DND-41 (cell line): Measurements from ENCODE around the gene CSNK1A1.

Source experiments
- ATAC-seq: fragments of 200-7000 bp; cut with Tn5 transposase; 3 replicates; pipeline ENCODE4 v1.9.1; 2021; ENCODE audit warnings: low read depth; ENCODE audit not compliant: insufficient read depth
- DNase-seq: peaks from one replicate; pipeline ENCODE4 v3.0.0-alpha.2; 2020
- H2AFZ ChIP-seq: 2 replicates; pipeline ENCODE4 v1.6.0; 2012; ENCODE audit warnings: low read depth, low read length
- H3K27ac ChIP-seq: 2 replicates; pipeline ENCODE4 v1.5.1; 2012; ENCODE audit warnings: low read length, inconsistent platforms
- H3K27me3 ChIP-seq: fragments of 200-600 bp; sonication (generic); 2 replicates; pipeline ENCODE4 v1.6.0; 2012; ENCODE audit warnings: low read length, mild to moderate bottlenecking, inconsistent platforms; ENCODE audit not compliant: insufficient read depth, poor library complexity
- H3K36me3 ChIP-seq: 2 replicates; pipeline ENCODE4 v1.5.1; 2012; ENCODE audit warnings: low read length, inconsistent platforms; ENCODE audit not compliant: insufficient read depth
- H3K4me1 ChIP-seq: 2 replicates; pipeline ENCODE4 v1.5.1; 2012; ENCODE audit warnings: mild to moderate bottlenecking, low read length; ENCODE audit not compliant: insufficient read depth
- H3K4me2 ChIP-seq: 2 replicates; pipeline ENCODE4 v1.6.0; 2012; ENCODE audit warnings: mild to moderate bottlenecking, moderate library complexity, low read length, inconsistent platforms; ENCODE audit not compliant: insufficient read depth
- H3K4me3 ChIP-seq, 2 experiments: fragments of 200-600 bp in 1 of 2; shearing (Covaris generic) in 1 of 2; 2 replicates each; pipeline ENCODE4 v1.5.1; 2012 to 2016; ENCODE audit warnings: inconsistent platforms in 2 of 2, low read length in 2 of 2, mild to moderate bottlenecking in 2 of 2, low read depth in 1 of 2, moderate library complexity in 1 of 2
- H3K79me2 ChIP-seq: 2 replicates; pipeline ENCODE4 v1.6.0; 2012; ENCODE audit warnings: low read length, inconsistent platforms; ENCODE audit not compliant: insufficient read depth
- H3K9ac ChIP-seq: 2 replicates; pipeline ENCODE4 v1.6.0; 2012; ENCODE audit warnings: low read depth, mild to moderate bottlenecking, inconsistent platforms, low read length, moderate library complexity
- H3K9me3 ChIP-seq: 2 replicates; pipeline ENCODE4 v1.5.1; 2012; ENCODE audit warnings: low read length, moderate library complexity, mild to moderate bottlenecking, inconsistent platforms; ENCODE audit not compliant: insufficient read depth, severe bottlenecking
- H4K20me1 ChIP-seq: 2 replicates; pipeline ENCODE4 v1.6.0; 2012; ENCODE audit warnings: low read length; ENCODE audit not compliant: insufficient read depth
- CTCF ChIP-seq: IDR thresholded peaks from 2 replicates; pipeline ENCODE4 v1.5.1; 2012; ENCODE audit warnings: borderline replicate concordance, low read length, moderate library complexity, mild to moderate bottlenecking; ENCODE audit not compliant: poor library complexity, severe bottlenecking; ENCODE audit errors: extremely low read depth
- EZH2 ChIP-seq: IDR thresholded peaks from 3 replicates; pipeline ENCODE4 v1.6.1; 2012; ENCODE audit warnings: borderline replicate concordance, low read depth, mild to moderate bottlenecking, moderate library complexity, low read length, inconsistent platforms; ENCODE audit not compliant: severe bottlenecking

CSNK1A1 gene

GRCh38 chr5:149455889-149456409, 95.3 kb downstream of the CSNK1A1 start:
- no peak overlapping the region for H3K4me3 ChIP-seq
- ATAC-seq, result peak; percentile 65
- no peak for DNase-seq

DNA sequence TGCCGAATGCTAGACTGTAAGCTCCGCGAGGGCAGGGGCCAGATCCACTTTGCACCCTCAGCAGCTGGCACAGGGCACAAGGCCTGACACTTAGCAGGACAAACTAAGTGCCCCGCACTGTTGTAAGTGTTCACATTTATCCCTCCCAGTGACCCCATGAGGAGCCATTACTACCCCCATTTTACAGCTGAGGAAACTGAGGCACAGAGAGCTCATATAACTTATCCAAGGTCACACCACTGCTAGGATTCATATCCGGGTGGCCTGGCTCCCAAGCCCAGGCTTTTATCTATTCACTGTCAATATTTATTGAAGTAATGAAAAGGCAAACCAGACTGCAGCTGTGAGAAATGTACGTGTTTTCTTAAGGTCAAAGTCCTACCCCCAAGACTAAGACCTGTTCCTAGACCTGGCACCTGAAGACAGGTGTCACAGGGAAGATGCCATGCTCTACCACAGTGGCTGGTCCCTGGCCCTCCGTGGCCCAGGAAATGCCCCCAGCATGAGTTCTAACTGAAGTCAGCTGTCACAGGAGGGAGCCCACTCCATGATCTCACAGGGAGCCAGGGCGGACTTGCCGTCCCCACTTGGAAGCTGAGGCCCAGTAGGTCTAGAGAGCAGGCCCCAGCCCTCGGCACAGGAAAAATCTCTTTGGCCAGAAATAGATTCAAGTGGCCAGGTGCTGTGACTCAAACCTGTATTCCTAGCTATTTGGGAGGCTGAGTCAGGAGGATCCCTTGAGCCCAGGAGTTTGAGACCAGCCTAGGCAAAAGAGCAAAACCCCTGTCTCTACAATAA, 97.4 kb downstream of the CSNK1A1 start:
- H3K4me2 ChIP-seq, result no peak overlapping the region
- H3K27ac ChIP-seq, result no peak overlapping the region
- DNase-seq, result no peak
- H3K4me3 ChIP-seq, result no peak overlapping the region
- no peak for ATAC-seq
- TF ChIP-seq EZH2 (no peak), CTCF (no peak)
- H2AFZ ChIP-seq, result no peak overlapping the region
- H3K4me1 ChIP-seq, result no peaks in the 10 kb centered on the region
- H3K9ac ChIP-seq, result no peak overlapping the region
- no peaks in the 10 kb centered on the region; the same call in 1 of the 2 replicates for H4K20me1 ChIP-seq
- H3K79me2 ChIP-seq, result no peaks in the 10 kb centered on the region
- no peaks in the 10 kb centered on the region for H3K9me3 ChIP-seq
- no peaks in the 10 kb centered on the region for H3K27me3 ChIP-seq
- no peaks in the 10 kb centered on the region for H3K36me3 ChIP-seq

More at GRCh38 chr5:149455889-149456409, 95.3 kb downstream of the CSNK1A1 start:
- H3K9ac ChIP-seq, result no peak overlapping the region
- no peak overlapping the region for H3K4me2 ChIP-seq
- no peak overlapping the region for H3K27ac ChIP-seq
- no peaks in the 10 kb centered on the region for H3K4me1 ChIP-seq
- H4K20me1 ChIP-seq, result no peaks in the 10 kb centered on the region; the same call in 1 of the 2 replicates
- TF ChIP-seq CTCF, result no peak
- no peak for TF ChIP-seq EZH2
- no peaks in the 10 kb centered on the region for H3K79me2 ChIP-seq
- no peak overlapping the region for H2AFZ ChIP-seq
- no peaks in the 10 kb centered on the region for H3K27me3 ChIP-seq
- H3K36me3 ChIP-seq, result no peaks in the 10 kb centered on the region
- no peaks in the 10 kb centered on the region for H3K9me3 ChIP-seq

GRCh38 chr5:149452665-149453617, 98.3 kb downstream of the CSNK1A1 start:
- ATAC-seq (no peak), DNase-seq (no peak)
- no peak overlapping the region for H2AFZ ChIP-seq
- H3K4me2 ChIP-seq, result no peak overlapping the region
- H3K4me1 ChIP-seq, result no peaks in the 10 kb centered on the region
- no peak overlapping the region for H3K9ac ChIP-seq
- no peaks in the 10 kb centered on the region for H3K79me2 ChIP-seq
- H3K9me3 ChIP-seq, result no peaks in the 10 kb centered on the region
- H4K20me1 ChIP-seq, result no peaks in the 10 kb centered on the region; the same call in 1 of the 2 replicates
- no peak overlapping the region for H3K4me3 ChIP-seq
- no peaks in the 10 kb centered on the region for H3K27me3 ChIP-seq
- no peak for TF ChIP-seq CTCF
- TF ChIP-seq EZH2, result no peak
- no peak overlapping the region for H3K27ac ChIP-seq
- no peaks in the 10 kb centered on the region for H3K36me3 ChIP-seq
